Keratinocyte (primary cell): ENCODE results near the gene CNOT3. TPM values are rescaled to one million over a fixed set of nuclear protein-coding genes. Genes with fewer than 3 reads are reported as not detected.

Experiments
- DNase-seq: peaks from one replicate; pipeline ENCODE4 v3.0.0-alpha.2; 2011; ENCODE audit warnings: low read depth, missing footprints, low spot score
- FAIRE-seq: peaks from 2 replicates; lab custom pipeline; 2011; peaks lifted over from hg19 to GRCh38; lab: Jason Lieb, UNC
- H2AFZ ChIP-seq: 2 replicates; pipeline ENCODE4 v1.6.0; 2012; ENCODE audit warnings: low read length, control low read depth, inconsistent platforms; ENCODE audit not compliant: control insufficient read depth
- H3K27ac ChIP-seq: 2 replicates; pipeline ENCODE4 v1.5.1; 2011; ENCODE audit warnings: low read length; ENCODE audit not compliant: control insufficient read depth, insufficient read depth
- H3K27me3 ChIP-seq: 3 replicates; pipeline ENCODE4 v1.6.0; 2011; ENCODE audit warnings: low read length; ENCODE audit not compliant: control insufficient read depth, insufficient read depth; ENCODE audit errors: extremely low read depth
- H3K36me3 ChIP-seq, 2 experiments: 2 replicates in 1 of 2; 3 replicates in 1 of 2; pipeline ENCODE4 v1.5.1; 2011; ENCODE audit warnings: low read length in 2 of 2, mild to moderate bottlenecking in 1 of 2; ENCODE audit not compliant: control insufficient read depth in 2 of 2, insufficient read depth in 2 of 2; ENCODE audit errors: extremely low read depth in 1 of 2
- H3K4me1 ChIP-seq: 3 replicates; pipeline ENCODE4 v1.5.1; 2011; ENCODE audit warnings: low read length; ENCODE audit not compliant: control insufficient read depth, insufficient read depth; ENCODE audit errors: extremely low read depth
- H3K4me2 ChIP-seq: 3 replicates; pipeline ENCODE4 v1.6.0; 2011; ENCODE audit warnings: low read depth, low read length; ENCODE audit not compliant: control insufficient read depth, insufficient read depth; ENCODE audit errors: extremely low read depth
- H3K4me3 ChIP-seq, 3 experiments: fragments of 200-600 bp in 1 of 3; sonication (generic) in 1 of 3; 2 replicates in 2 of 3; 3 replicates in 1 of 3; pipeline ENCODE4 v1.5.1; 2011 to 2016; ENCODE audit warnings: low read length in 3 of 3, mild to moderate bottlenecking in 3 of 3, control low read depth in 2 of 3, inconsistent platforms in 1 of 3, low read depth in 1 of 3, mixed read lengths in 1 of 3, mixed run types in 1 of 3, moderate library complexity in 1 of 3; ENCODE audit not compliant: control insufficient read depth in 2 of 3, insufficient read depth in 2 of 3; ENCODE audit errors: extremely low read depth in 1 of 3
- H3K79me2 ChIP-seq: 2 replicates; pipeline ENCODE4 v1.6.0; 2012; ENCODE audit warnings: low read length; ENCODE audit not compliant: control insufficient read depth, insufficient read depth
- H3K9ac ChIP-seq: 3 replicates; pipeline ENCODE4 v1.6.0; 2011; ENCODE audit warnings: low read length; ENCODE audit not compliant: control insufficient read depth, insufficient read depth; ENCODE audit errors: extremely low read depth
- H3K9me1 ChIP-seq: 3 replicates; pipeline ENCODE4 v1.6.0; 2011; ENCODE audit warnings: low read length; ENCODE audit not compliant: control insufficient read depth, insufficient read depth; ENCODE audit errors: extremely low read depth
- H3K9me3 ChIP-seq: 2 replicates; pipeline ENCODE4 v1.5.1; 2012; ENCODE audit warnings: low read depth, low read length; ENCODE audit not compliant: control insufficient read depth
- H4K20me1 ChIP-seq: 3 replicates; pipeline ENCODE4 v1.6.0; 2011; ENCODE audit warnings: low read length; ENCODE audit not compliant: control insufficient read depth, insufficient read depth; ENCODE audit errors: extremely low read depth
- CTCF ChIP-seq, 3 experiments: IDR thresholded peaks in 1 of 3; conservative IDR thresholded peaks in 1 of 3; optimal IDR thresholded peaks in 1 of 3; 2 replicates in 2 of 3; 3 replicates in 1 of 3; pipeline versions ENCODE3 to v1.5.1; 2011; ENCODE audit warnings: low read length in 3 of 3, mild to moderate bottlenecking in 3 of 3, moderate library complexity in 2 of 3, control low read depth in 1 of 3, inconsistent platforms in 1 of 3; ENCODE audit not compliant: insufficient read depth in 2 of 3; ENCODE audit errors: extremely low read depth in 1 of 3
- EZH2 ChIP-seq: IDR thresholded peaks from one replicate; pipeline ENCODE4 v1.6.1; 2012; ENCODE audit warnings: inconsistent platforms, mild to moderate bottlenecking, low read length, moderate library complexity
- dilution Hi-C: fragments of 300-500 bp; cut with MboI; formaldehyde crosslinking; loops from one replicate; pipeline ENCODE4 v1.7.0; 2020; ENCODE audit warnings: low sequenced_read_pairs; ENCODE audit not compliant: extremely low pct_ligation_motif_present
- polyA plus RNA-seq, 5 experiments: library from polyadenylated mRNA; depleted of rRNA in 3 of 5; stranded (reverse) in 3 of 5; stranded (forward) in 1 of 5; unstranded in 1 of 5; fragments of >200 nt; gene quantifications; 1 replicate in 1 of 5; 2 replicates in 3 of 5; 3 replicates in 1 of 5; pipeline versions ENCODE4 v1.2.1 to v1.2.3, GENCODE V29; 2011 to 2012; ENCODE audit warnings: missing spikeins in 2 of 5, low read depth in 1 of 5, low replicate concordance in 1 of 5

Gene CNOT3
- polyA plus RNA-seq, 1 donor (not counting 4 experiments of a cell fraction or from before 2014, with no cell fraction given): 8.6 TPM

- no peaks in the 10 kb centered on the region for H3K27me3 ChIP-seq
- H3K36me3 ChIP-seq: peaks cover 18 to 20% of the 10 kb centered on the region in 2 experiments
- peak; percentile 100 for DNase-seq
- peak overlapping the region; percentile 98 for H2AFZ ChIP-seq
- no peaks in the 10 kb centered on the region for H4K20me1 ChIP-seq
- peak overlapping the region; percentile 66 for H3K4me2 ChIP-seq
- H3K79me2 ChIP-seq: peaks cover 45% of the 10 kb centered on the region
- peak overlapping the region; percentile 82 to 95 (median 87) for H3K4me3 ChIP-seq
- FAIRE-seq: peak; percentile 94
- no peaks in the 10 kb centered on the region for H3K9me3 ChIP-seq
- TF ChIP-seq CTCF (optimal IDR thresholded peaks at IDR 0.05 in 1 of 3, IDR thresholded peaks at IDR 0.05 in 1 of 3, conservative IDR thresholded peaks at IDR 0.05 in 1 of 3; ENCODE audit: extremely low read depth in 1 of 3, insufficient read depth in 2 of 3, low read length in 3 of 3): no peak
- no peak for TF ChIP-seq EZH2
- H3K4me1 ChIP-seq: peaks cover 15% of the 10 kb centered on the region
- peak overlapping the region; percentile 99 for H3K9ac ChIP-seq
- dilution Hi-C loops: no loop called here
- H3K27ac ChIP-seq: peak overlapping the region; percentile 99
- H3K9me1 ChIP-seq: no peaks in the 10 kb centered on the region
Observed at GRCh38 chr19:54189735-54190502, 52.4 kb downstream of the CNOT3 start.

DNA sequence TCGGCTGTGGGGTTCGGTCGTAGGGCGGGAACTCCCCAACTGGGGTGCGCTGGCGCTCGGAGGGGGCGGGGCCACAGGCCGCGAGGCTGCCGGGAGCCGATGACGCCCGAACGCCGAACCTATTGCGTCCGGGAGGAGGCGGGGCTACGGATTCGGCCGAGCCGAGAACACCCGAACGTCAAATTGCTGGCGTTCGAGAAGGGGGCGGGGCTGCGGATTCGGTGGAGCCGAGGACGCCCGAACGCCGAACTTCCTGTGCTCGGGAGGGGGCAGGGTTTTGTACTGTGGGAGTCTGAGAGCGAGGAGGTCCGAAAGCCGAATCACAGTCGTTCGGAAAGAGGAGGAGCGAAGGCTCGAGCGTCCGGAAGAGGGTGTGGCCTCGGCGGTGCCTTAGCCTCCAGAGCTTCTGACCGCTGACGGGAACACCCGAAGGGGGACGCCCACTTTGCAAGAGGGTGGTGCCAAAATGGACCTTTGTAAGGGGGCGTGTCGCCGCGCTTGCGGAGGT is 53.0 kb downstream of the CNOT3 start:
- TF ChIP-seq EZH2 (no peak), CTCF (optimal IDR thresholded peaks at IDR 0.05 in 1 of 3, IDR thresholded peaks at IDR 0.05 in 1 of 3, conservative IDR thresholded peaks at IDR 0.05 in 1 of 3; ENCODE audit: extremely low read depth in 1 of 3, insufficient read depth in 2 of 3, low read length in 3 of 3) (no peak)
- Histone ChIP-seq H3K36me3 (peaks cover 17 to 20% of the 10 kb centered on the region in 2 experiments), H3K9ac (peak overlapping the region; percentile 99), H3K4me1 (peaks cover 15% of the 10 kb centered on the region), H3K27ac (peak overlapping the region; percentile 99), H3K27me3 (no peaks in the 10 kb centered on the region), H3K9me3 (no peaks in the 10 kb centered on the region), H3K4me2 (peak overlapping the region; percentile 95), H3K9me1 (no peaks in the 10 kb centered on the region), H2AFZ (peak overlapping the region; percentile 98), H3K4me3 (peak overlapping the region; percentile 68 to 95 (median 88)), H4K20me1 (no peaks in the 10 kb centered on the region), H3K79me2 (peaks cover 45% of the 10 kb centered on the region)
- DNase-seq (peak; percentile 96), FAIRE-seq (peak; percentile 80)
- dilution Hi-C loops: no loop called here
